ENCODE data around the gene TMEM243.
"Not testable (repeated sequence)": the region's sequence is repeated elsewhere in the genome, so short reads cannot be mapped to it uniquely, and the experiment has no call there.

DNA sequence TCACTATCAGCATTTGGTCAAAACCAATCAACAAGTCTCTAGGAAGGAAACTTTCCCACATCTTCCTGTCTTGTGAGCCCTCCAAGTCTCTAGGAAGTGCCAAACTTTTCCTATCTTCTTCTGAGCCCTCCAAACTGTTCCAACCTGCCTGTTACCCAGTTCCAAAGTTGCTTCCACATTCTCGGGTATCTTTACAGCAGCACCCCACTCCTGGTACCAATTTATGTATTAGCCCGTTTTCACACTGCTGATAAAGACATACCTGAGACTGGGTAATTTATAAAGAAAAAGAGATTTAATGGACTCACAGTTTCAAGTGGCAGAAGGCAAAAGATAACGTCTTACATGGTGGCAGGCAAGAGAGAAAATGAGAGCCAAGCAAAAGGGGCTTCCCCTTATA is 13.8 kb downstream of the TMEM243 start:
- not testable (repeated sequence) for TF ChIP-seq POLR2A (IDR thresholded peaks at IDR 0.05; ENCODE audit: low read depth, low read length); EZH2 (IDR thresholded peaks at IDR 0.05; ENCODE audit: borderline replicate concordance, low read depth, low read length, severe bottlenecking); CTCF (IDR thresholded peaks at IDR 0.05; ENCODE audit: extremely low read depth in 1 of 2, insufficient read depth in 1 of 2, low read depth in 1 of 2, low read length in 2 of 2); JUN (IDR thresholded peaks at IDR 0.05; ENCODE audit: borderline replicate concordance, insufficient read depth, insufficient read length, low read depth); MAX (IDR thresholded peaks at IDR 0.05; ENCODE audit: insufficient read depth, insufficient read length)

Measured in endothelial cell of umbilical vein (primary cell).